IPS DF 4.7 (cell line): ENCODE measurements around the gene HCRTR1.
A peak's percentile ranks its signal among the peaks of the same experiment; 100 is the strongest.

Experiments
- DNase-seq: peaks from one replicate; pipeline ENCODE4 v3.0.0-alpha.2; 2013; ENCODE audit warnings: low spot score; ENCODE audit errors: extremely low read depth

The HCRTR1 gene

DNA sequence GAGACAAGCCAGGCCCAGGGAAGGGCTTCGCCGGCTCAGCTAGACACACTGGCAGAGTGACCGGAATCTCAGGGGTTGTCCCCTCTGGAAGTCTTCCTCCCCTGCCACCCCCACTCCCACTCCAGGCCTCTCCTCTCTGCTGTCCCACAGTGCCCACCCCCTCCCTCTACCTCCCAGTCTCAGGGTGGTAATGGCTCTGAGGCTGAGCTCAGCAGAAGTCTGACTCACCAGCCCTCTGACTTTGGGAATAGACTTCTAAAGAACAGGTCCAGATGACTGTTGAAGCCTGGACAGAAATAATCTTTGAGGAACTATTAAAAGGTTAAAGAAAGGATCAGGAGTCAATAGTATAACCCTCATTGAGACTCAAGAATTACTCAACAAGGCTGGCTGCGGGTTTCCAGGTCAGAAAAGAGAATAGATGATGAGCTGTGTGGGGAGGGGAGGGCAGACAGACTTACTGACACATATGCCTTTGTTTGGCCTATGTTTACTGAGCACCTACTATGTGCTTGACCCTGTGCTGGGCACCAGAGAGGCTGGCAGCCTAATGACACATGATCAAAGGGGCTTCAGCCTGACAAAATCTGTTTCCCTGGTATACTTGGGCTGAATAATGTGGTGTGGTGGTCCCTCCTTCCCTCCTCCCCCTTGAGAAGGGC lies 8.2 kb downstream of the HCRTR1 start:
- no peak for DNase-seq

DNA sequence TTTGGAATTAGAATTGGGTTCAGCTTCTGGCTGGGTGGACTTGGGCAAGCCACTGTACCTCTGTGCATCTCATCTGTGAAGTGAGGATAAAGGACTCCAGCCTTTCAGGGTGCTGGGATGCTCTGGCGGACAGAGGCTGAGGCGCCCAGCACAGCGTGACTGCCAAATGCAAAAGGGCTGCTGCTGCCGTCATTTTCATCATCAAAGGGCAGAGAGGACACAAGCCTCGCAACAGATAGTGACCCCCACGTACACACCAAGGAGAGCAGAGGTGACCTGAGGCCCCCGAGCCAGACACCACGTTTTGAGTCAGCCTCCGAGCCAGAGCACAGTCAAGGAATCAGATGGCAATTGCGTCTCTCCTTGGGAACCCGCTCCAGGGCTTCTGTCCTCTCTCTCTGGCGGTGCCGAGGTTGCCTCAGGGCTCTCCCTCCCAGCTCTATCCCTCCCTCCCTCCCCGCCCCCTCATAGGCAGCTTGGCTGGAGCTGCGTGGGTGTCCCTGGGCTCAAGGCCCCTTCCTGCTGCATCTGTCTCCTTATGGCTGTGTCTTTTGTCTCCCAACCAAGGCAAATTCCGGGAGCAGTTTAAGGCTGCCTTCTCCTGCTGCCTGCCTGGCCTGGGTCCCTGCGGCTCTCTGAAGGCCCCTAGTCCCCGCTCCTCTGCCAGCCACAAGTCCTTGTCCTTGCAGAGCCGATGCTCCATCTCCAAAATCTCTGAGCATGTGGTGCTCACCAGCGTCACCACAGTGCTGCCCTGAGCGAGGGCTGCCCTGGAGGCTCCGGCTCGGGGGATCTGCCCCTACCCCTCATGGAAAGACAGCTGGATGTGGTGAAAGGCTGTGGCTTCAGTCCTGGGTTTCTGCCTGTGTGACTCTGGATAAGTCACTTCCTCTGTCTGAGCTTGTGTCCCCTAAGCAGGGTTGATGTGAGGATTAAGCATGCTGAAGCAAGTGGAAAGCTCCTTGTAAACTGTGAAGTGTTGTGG lies 9.0 kb downstream of the HCRTR1 start:
- DNase-seq: no peak

DNA sequence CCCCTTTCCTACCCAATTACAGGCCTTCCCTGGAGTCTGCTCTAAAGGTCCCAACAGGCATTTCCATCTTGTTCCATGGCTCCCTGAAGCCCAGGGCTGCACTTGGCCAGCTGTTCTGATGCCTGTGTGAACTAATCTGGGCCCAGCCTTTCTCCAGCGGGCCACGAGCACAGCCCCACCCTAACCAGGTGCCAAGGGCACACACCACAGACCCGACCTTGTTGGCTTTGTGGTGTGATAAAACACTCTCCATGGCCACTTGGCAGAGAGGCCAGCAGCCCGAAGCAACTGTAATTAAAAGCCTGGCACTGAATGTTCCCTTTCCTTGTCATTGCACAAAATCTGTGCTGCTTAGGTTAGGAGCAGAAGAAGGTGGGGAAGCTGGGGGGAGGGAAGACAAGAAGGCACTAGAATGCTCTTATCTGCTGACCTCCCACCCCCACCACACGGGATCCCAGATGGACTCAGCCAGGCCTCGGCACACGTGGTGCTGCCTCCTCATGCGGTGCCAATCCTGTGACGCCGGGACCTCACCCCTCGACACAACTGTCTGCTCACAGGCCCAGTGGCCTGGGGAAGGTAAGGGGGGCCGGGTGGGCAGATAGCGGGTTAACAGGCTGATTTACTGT lies 9.9 kb downstream of the HCRTR1 start:
- DNase-seq: no peak

DNA sequence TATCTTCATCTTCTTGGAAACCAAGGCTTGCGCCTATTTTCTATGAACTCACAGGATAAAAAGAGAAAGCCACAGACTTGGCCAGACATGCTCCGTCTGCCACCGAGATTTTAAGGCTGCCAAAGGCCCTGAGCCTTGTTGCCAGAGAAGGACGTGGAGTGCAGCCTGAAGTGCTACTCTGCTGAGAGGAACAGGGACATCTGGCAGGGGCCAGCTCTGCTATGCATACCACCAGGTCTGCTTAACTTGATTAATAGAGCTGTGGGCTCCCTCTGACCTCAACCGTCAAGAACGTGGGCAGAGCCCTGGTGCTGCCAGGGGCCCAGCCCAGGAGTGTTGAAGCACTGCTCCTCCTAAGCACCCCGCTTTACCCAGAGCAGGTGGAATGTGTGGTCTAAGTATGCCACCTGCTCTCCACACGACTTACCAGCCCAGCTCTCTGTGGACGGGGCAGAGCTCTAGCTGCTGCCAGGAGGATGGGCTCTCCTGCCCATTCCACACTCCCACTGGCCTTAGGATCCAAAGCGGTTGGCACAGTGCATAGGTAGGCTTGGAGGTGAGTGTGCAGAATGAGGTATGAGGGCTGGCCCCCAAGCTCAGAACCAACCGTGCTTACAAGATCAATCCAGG lies 10.6 kb downstream of the HCRTR1 start:
- DNase-seq: no peak

DNA sequence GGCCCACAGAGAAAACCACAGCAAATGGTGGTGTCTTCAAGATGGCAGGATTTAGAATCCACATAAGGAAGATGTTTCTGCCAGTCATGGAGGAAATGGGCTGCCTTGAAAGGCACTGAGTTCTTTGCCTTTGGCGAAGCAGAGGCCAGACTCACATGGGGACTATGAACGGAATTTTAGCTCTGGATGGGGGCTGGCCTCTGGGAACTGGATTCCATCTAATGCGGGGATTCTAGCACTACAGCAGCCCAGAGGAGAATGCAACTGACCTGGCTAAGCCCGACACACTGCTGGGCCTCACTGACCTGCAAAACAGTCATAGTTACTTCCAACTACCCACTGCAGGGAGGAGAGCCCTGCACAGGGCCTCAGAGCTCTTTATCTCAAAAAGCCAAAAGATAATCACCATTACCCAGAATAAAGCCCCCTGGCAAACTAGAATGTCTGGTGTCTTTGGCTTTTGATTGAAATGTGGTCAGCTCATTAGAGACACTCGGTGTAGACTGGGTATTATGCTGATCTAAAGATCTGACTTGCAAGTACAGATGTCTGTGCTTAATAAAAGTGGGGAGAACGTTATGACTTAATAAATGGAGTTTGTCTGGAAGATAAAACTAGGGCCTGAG lies 11.6 kb downstream of the HCRTR1 start:
- no peak for DNase-seq

DNA sequence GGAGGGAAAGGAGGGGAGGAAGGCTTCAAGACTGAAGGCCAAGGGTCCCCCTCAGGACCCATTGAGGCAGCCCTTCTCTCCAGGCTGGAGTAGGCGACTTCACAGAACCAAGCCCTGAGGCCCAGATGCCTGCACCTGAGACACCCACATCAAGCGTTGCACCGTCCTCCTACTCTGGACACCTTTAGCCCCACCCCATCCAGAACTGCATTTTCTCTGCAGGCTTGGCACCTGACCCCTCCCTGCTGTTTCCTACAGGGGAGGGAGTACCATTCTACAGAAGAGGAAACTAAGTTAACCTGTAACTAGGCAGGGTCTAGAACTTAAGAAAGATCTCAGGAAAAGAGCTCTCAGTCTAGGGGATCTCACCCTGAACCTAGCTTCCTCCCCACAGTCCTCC lies 15.2 kb downstream of the HCRTR1 start:
- no peak for DNase-seq

DNA sequence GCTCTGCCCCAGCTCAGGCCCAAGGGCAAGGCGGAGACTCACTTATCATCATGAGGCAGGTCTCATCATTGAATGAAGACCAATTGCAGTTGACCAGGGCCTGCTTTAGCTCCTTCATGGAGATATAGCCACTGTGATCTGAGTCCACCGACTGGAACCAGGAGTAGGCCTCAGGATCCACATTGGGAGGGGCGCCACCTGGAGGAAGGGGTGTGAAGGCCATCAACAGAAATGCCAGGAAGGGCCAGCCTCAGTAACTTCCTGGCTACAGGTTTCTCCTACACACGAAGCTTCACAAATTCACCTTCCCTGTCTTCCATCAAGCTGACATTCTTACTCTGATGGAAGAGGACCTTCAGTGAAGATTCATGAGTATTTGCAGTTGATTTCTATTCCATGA lies 15.6 kb downstream of the HCRTR1 start:
- no peak for DNase-seq

DNA sequence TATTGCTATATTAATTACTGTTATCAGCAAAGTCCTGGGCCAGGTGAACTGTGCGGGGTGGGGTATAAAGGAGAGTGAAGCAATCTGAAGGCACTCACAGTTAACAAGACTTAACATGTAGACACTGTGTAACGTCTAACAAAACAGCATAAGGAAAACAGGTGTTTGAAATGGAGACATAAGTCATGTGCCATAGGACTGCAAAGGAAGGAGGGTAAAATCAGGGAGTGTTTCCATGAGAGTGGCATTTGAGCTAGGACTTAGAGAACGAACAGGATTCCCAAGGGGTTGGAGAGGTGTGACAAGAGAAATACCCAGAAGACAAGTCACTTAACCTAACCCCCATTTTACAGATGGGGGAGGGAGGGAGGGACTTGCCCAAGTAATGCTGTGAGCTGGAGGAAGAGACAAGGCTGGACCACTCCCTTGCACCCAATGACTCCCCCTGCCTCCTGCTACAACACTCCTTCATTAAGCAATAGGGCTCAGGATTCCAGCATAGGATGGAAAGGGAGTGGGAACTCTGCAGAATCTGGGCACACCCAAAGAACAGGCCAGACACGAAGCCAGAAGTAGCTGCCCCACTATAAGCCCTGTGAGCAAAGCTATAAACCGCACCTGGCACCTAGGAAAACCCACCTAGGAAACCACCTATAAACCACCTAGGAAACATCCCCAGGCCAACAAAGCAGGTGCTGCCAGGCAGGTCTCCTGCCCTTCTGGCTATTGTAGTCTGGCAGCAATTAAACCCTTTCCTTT lies 20.6 kb downstream of the HCRTR1 start:
- DNase-seq: no peak

DNA sequence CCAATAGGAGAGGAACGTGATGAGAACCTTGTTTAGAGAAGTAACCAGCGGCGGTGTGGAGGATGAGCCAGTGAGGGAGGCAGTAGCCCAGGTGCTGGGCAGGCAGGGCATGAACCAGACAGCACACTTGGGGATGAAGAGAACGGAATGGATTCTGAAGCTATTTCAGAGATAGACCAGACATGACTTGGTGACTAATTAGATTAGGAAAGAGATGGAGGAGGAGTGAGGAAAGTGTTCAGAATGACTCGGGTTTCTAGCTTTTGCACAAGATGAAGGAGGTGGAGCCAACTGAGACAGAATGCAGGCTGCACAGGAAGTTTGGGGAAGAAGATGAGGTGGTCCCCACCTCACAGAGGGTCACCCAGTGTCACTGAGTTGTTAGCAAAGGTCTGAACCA lies 22.1 kb downstream of the HCRTR1 start:
- DNase-seq: no peak

DNA sequence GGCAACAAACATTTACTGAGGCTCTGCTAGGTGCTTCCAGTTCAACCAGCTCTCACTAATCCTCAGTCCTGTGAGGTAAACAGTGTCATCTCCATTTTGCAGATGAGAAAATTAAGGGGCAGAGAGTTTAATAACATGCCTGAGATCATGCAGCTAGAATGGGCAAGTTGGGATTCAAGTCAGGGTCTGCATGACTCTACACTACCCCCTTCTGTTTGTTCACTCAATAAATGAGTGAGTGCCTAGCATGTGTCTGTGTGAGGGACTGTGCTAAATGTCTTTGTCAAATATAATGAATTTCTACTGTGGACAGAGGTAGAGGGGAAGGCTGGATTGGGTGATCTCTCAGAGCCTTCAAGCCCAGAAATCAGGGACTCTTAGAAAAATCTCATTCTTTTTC lies 22.7 kb downstream of the HCRTR1 start:
- no peak for DNase-seq

DNA sequence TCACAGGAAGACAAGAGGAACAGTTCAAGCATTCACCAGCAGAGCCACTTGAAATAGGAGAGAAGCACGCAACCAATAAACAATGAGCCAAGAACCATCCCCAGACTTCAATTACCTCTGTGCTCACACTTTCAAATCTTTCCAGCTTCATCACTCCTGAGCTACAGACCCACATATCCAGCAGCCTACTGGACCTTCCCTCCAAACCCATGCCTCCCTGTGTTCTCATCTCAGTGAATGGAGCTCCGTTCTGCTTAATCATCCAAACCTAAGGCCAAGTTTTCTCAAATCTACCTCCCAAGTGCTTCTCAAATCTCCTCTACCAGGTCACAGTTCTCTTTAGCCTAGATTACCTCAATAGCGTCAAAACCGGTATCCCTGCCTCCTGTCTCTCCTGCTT lies 23.5 kb downstream of the HCRTR1 start:
- no peak for DNase-seq

DNA sequence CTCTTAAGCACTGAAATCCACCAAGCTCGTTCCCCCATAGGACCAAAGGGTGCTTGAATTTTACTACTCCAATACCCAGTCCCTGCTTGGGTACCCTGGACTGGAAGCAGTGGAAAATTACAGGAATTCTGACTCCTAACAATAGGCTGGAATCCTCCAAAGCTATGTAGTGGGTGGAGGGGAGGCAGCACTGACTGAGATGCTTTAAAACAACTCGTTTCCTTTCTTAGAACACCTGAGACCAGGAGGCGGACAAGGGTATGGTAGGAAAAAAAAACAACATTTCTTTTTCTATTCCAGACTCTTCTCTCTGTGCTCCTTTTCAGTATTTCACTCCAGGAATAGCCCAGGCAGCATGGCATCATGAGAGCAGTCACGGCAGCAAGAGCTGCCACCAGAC lies 24.9 kb downstream of the HCRTR1 start:
- DNase-seq: no peak

DNA sequence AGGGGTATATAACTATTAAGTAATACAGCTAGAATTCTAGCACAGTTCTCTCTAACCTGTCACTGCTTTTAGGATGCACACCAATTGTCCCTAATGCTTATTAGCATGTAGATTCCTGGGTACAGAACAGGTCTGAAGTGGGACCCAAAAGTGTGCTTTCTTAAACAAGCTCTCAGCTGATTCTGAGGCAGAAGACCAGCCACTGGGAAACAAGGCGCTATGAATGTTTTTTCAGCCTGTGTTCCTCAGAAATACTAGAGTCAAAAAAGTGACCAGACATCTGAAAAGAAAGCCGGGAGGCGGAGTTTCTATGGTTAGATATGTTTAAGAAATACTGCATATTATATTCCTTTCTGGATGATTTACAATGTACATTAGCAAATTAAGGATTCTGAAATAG lies 25.4 kb downstream of the HCRTR1 start:
- no peak for DNase-seq

DNA sequence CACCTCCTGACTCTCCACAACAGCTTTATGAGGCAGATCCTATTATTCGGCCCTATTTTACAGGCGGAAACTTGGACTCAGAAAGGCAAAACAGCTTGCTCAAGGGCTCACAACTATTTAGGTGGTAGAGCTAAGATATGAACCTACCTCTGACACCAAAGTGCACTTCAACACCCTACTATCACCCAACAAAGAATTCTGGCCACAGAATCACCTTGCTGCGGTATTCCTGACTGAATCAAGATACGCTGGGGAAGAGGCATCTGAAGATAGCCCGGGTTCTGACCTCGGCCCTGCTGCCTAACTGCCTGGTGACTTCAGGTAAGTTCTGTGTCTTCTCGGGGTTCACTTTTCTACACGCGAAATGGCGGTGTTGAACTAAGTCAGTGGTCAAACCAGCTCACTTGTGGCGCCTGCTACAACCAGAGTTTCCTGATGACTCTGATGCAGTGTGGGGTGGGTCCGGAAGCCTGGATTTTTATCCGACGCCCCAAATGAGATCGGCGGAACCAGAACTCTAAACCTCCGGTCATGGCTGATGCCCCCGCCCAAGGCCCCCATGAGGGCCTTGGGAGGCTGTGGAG lies 26.6 kb downstream of the HCRTR1 start:
- no peak for DNase-seq

DNA sequence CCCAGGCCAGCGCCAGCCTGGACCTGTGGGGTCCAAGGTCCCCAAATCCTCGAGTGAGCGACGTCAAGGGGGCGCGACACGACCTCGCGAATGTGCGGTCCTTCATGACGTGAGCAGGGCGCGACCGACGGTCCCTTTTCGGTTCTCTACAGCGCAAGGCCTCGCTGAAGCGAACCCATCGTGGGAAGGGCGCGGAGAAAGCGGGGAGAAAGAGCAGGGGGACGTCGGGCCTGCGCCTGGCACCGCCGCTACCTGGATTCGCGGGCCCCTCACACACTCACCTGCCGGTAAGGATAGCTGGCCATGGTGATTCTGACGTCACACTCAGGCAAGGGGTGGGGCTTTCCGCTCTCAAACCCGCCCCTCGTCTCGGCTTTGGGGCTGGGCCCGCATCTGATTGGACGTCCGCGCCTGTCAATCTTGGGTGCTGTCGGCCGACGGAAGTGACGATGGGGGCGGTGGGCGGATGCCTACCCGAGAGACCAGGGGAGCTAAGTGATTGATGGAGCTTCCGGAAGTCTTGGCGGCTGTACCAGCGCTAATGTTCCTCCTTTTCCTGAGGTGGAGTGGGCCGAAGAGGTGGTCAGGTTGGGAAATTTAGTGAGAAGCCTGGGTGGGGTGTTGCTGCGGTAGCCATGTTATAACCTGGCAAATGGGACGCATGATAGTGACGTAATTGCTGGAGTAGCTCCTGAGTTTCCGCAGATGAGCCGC lies 27.2 kb downstream of the HCRTR1 start, which contains the start of gene PEF1:
Gene PEF1 (minus strand): TSS at position 317 of the 714 bp plus-strand sequence. CDS start 12 bp downstream, at position 305.
- peak; percentile 94 for DNase-seq

DNA sequence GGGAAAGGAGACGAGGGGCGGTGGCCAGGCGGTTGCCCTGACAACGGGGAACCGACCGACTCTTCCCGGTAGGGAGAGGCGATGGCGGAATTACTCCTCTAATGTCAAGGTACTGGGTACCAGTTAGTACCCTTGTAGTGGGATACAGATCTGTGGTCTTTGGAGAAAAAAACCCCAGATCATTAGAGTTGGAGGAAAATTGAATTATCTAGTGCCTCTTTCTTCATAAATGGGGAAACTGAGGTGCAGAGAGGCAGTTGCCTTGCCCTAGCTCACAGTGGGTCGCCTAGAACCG lies 27.7 kb downstream of the HCRTR1 start:
- no peak for DNase-seq

DNA sequence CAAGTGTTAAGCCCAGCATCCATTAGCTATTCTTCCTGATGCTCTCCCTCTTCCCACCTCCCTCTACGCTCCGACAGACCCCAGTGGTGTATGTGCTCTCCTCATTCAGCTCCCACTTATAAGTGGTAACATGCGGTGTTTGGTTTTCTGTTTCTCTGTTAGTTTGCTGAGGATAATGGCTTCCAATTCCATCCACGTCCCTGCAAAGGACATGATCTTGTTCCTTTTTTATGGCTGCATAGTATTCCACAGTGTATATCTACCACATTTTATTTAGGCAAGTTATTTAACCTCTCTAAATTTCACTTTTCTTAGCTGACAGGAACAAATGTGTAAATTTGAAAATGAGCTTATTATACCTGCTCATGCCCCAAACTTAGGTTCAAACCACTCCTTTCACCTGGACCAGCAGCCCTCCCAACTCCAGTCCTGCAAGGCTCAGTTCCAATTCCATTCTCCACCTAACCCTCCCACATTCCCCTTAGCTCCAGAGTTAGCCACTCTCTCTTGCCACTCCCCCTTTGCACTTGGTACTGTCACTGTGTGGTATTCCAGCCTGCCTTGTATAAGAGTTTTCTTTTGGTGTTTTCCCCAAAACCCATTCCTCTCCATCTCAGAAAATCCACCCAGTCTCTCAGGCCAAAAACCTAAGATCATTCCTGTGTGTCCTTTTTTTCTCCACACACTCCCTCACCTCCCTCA lies 28.9 kb downstream of the HCRTR1 start:
- no peak for DNase-seq

DNA sequence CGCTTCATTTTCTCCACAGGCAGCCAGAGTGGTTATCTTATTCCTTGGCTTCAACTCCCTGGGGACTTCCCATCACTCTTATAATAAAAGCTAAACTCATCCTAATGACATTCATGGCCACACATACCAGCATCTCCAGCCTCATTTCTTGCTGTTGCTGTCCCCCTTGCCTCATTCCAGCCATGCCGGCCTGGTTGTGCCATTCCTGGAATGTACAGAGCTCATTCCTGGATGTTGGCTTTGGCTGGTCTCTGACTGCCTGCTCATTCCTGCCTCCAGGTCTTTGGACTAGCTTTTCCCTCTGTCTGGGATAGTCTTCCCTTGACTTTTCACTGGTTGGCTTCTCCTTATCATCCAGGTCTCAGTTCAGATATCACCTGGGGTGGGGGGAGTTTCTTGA lies 29.6 kb downstream of the HCRTR1 start:
- DNase-seq: no peak

DNA sequence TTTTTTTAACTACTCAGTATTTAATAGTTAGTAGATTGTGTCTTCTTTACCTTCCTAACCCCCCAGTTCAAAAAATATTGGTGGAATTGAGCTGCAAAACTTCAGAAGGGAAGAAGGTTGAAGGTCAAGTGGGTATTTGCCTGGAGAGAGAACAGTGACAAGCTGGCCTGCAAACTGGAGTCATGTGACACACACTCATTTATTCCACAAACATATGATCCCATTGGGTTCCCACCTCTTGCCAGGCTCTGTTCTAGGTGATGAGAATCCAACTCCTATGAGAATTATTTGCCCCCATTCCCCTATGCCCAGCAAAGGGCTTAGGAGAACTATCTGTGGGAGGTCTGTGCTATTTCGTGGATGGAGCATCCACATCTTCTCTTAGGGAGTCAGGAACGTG lies 30.7 kb downstream of the HCRTR1 start:
- DNase-seq: no peak
